ENCODE results near the gene SCAMP4. TPM values are rescaled to one million over a fixed set of nuclear protein-coding genes. Genes with fewer than 3 reads are reported as not detected.

SCAMP4 gene
- total and polyA plus RNA-seq, 9 of the 15 experiments (the other 6 are each of a cell fraction or from before 2014, with no cell fraction given), result 0.81 to 45.9 (median 12.8) TPM

DNA sequence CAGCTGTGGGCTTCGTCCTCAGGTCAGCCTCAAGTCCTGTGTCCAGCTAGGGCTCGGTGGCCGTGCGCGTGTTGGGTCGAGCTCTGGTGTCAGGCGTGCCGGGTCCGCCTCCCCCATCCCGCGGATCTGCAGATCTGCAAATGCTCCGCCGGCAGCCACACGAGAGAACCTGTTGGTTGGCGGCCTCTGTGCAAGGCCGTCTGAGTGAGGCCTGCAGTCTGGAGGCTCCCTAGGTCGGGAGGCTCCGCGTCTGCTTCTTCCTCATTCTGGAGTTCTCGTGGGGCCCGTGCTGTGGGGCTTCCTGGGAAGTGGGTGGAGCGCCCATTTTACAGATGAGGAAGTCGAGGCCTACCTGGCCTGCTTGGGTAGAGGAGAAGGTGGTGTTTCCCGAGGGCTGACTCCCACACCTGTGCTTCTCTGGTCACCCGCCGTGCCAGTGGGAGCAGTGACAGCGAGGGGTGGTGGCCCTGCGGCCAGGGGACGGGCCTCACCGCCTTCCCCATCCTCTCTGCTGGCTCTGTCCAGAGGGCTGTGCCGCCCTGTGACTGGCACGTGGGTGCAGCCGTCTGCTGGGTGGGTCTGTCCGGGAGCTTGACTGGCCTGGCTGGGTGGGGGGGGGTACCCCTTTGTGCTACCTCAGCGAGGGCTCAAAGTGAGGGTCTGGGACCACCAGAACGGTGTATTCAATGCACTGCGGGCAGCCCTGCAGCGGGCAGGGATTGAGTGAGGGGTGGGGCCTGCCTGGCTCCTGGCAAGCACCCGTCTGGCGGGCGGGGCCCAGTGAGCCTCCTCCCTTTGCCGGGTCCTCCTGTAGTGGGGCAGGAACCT, 39.1 kb downstream of the SCAMP4 start (continued):
- TF ChIP-seq HMGN3 (IDR thresholded peaks at IDR 0.05; ENCODE audit: borderline replicate concordance, extremely low read depth, insufficient read length, low read depth, low read length) (peak; percentile 23), ZSCAN32 (CRISPR knock-in tag; IDR thresholded peaks at IDR 0.05) (no peak), CBX1 (IDR thresholded peaks at IDR 0.05; ENCODE audit: low read depth) (0 out of 2 replicates have a peak, but pooled peaks have one; percentile 28), ZBTB43 (CRISPR knock-in tag; IDR thresholded peaks at IDR 0.05) (no peak), KDM1A (IDR thresholded peaks at IDR 0.05) (peak; percentile 50 to 82), CHD4 (IDR thresholded peaks at IDR 0.05; ENCODE audit: insufficient read depth, insufficient replicate concordance, low read depth, low read length, poor library complexity, severe bottlenecking) (peak; percentile 46), ZBTB33 (CRISPR knock-in tag; IDR thresholded peaks at IDR 0.05) (peak; percentile 97), SMARCA5 (IDR thresholded peaks at IDR 0.05) (0 out of 2 replicates have a peak, but pooled peaks have one; percentile 24), BCOR (IDR thresholded peaks at IDR 0.05) (peak; percentile 83)
- TF ChIP-seq, protein P1, sequence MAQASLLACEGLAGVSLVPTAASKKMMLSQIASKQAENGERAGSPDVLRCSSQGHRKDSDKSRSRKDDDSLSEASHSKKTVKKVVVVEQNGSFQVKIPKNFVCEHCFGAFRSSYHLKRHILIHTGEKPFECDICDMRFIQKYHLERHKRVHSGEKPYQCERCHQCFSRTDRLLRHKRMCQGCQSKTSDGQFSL (CRISPR knock-in tag; IDR thresholded peaks at IDR 0.05), result 0 out of 2 replicates have a peak, but pooled peaks have one; percentile 45
- TF ChIP-seq, protein P1 (tag; IDR thresholded peaks at IDR 0.05), result no peak

All from K562 (cell line).